ENCODE results near the gene PIEZO2.
"Not testable (repeated sequence)": the region's sequence is repeated elsewhere in the genome, so short reads cannot be mapped to it uniquely, and the experiment has no call there.

The PIEZO2 gene

GRCh38 chr18:10660179-10660884 is 489.0 kb downstream of the PIEZO2 start:
- no peak for DNase-seq

GRCh38 chr18:10659594-10659993 is 489.8 kb downstream of the PIEZO2 start:
- DNase-seq: no peak

- DNase-seq: no peak
These were observed 490.4 kb downstream of the PIEZO2 start for GRCh38 chr18:10659000-10659399.

GRCh38 chr18:10644003-10644402 is 505.4 kb downstream of the PIEZO2 start:
- not testable (repeated sequence) for DNase-seq

GRCh38 chr18:10642915-10643524 is 506.3 kb downstream of the PIEZO2 start:
- DNase-seq: not testable (repeated sequence)

GRCh38 chr18:10638539-10638885 is 510.9 kb downstream of the PIEZO2 start:
- not testable (repeated sequence) for DNase-seq

- DNase-seq: not testable (repeated sequence)
These were observed 511.4 kb downstream of the PIEZO2 start for GRCh38 chr18:10637858-10638538.

- DNase-seq: peak in 1 of 2 donors; percentile 25
These were observed 520.3 kb downstream of the PIEZO2 start for GRCh38 chr18:10629076-10629475.

GRCh38 chr18:10626606-10627213 is 522.7 kb downstream of the PIEZO2 start:
- not testable (repeated sequence) for DNase-seq

- not testable (repeated sequence) for DNase-seq
These were observed 525.8 kb downstream of the PIEZO2 start for GRCh38 chr18:10623606-10624005.

- not testable (repeated sequence) for DNase-seq
These were observed 526.4 kb downstream of the PIEZO2 start for GRCh38 chr18:10622982-10623381.

GRCh38 chr18:10620670-10621329 is 528.6 kb downstream of the PIEZO2 start:
- not testable (repeated sequence) for DNase-seq
